OCI-LY7 (cell line): Measurements from ENCODE around the gene ZSCAN30. TPM values are rescaled to one million over a fixed set of nuclear protein-coding genes. Genes with fewer than 3 reads are reported as not detected.

Experiments used
- BruUV-seq: library from RNA; stranded (reverse); fragments of 400-500 nt; replicated peaks from 2 replicates; lab custom pipeline; 2021; lab: Mats Ljungman, UMichigan
- CTCF ChIA-PET: fragments of 300-600 bp; sonication (Branson Sonifier 250); formaldehyde crosslinking; loops from one replicate; lab custom pipeline; 2022; ENCODE audit warnings: antibody characterized with exemption; ENCODE audit not compliant: unreplicated experiment; lab: Charles Lee
- POLR2A ChIA-PET: fragments of 300-600 bp; sonication (Branson Sonifier 250); formaldehyde crosslinking; loops from one replicate; lab custom pipeline; 2022; ENCODE audit warnings: antibody characterized with exemption; lab: Charles Lee
- DNase-seq: peaks from one replicate; pipeline ENCODE4 v3.0.0-alpha.2; 2015; ENCODE audit warnings: low spot score
- H2AFZ ChIP-seq: fragments of 200-600 bp; sonication (generic), shearing (Covaris generic); 2 replicates; pipeline ENCODE4 v1.6.1; 2014; ENCODE audit warnings: mild to moderate bottlenecking, antibody characterized with exemption, low read length, moderate library complexity
- H3K27ac ChIP-seq: fragments of 200-600 bp; sonication (generic); 2 replicates; pipeline ENCODE4 v1.5.1; 2014; ENCODE audit warnings: mixed run types, low read depth, mild to moderate bottlenecking, moderate library complexity, low read length, inconsistent platforms; ENCODE audit not compliant: poor library complexity, severe bottlenecking
- H3K36me3 ChIP-seq: fragments of 200-600 bp; sonication (generic); 2 replicates; pipeline ENCODE4 v1.6.1; 2014; ENCODE audit warnings: mild to moderate bottlenecking, antibody characterized with exemption, low read length, moderate library complexity, mixed read lengths; ENCODE audit not compliant: insufficient read depth
- H3K4me1 ChIP-seq: fragments of 200-600 bp; sonication (generic); 2 replicates; pipeline ENCODE4 v1.5.1; 2014; ENCODE audit warnings: mild to moderate bottlenecking, low read length; ENCODE audit not compliant: insufficient read depth, poor library complexity, severe bottlenecking
- H3K4me2 ChIP-seq: fragments of 200-600 bp; sonication (generic); 2 replicates; pipeline ENCODE4 v1.6.1; 2014; ENCODE audit warnings: mild to moderate bottlenecking, low read length
- H3K4me3 ChIP-seq: fragments of 200-600 bp; sonication (generic); 2 replicates; pipeline ENCODE4 v1.5.1; 2014; ENCODE audit warnings: mild to moderate bottlenecking, low read depth, low read length; ENCODE audit not compliant: poor library complexity, severe bottlenecking
- H3K79me2 ChIP-seq: fragments of 200-600 bp; sonication (generic); 2 replicates; pipeline ENCODE4 v1.6.1; 2016; ENCODE audit warnings: low read depth, mild to moderate bottlenecking, low read length, moderate library complexity, mixed read lengths; ENCODE audit not compliant: insufficient read depth
- H3K9me2 ChIP-seq: fragments of 200-600 bp; sonication (generic); 2 replicates; pipeline ENCODE4 v1.6.1; 2016; ENCODE audit warnings: mild to moderate bottlenecking, low read length, mixed read lengths; ENCODE audit not compliant: insufficient read depth
- H3K9me3 ChIP-seq: fragments of 200-600 bp; sonication (generic); 2 replicates; pipeline ENCODE4 v1.6.1; 2014; ENCODE audit warnings: mild to moderate bottlenecking, mixed run types, low read length, mixed read lengths
- H4K20me1 ChIP-seq: fragments of 200-600 bp; sonication (generic); 2 replicates; pipeline ENCODE4 v1.6.1; 2014; ENCODE audit warnings: mild to moderate bottlenecking, antibody characterized with exemption, low read length, moderate library complexity, mixed read lengths; ENCODE audit not compliant: insufficient read depth
- CTCF ChIP-seq: fragments of 200-600 bp; sonication (generic); conservative IDR thresholded peaks from 2 replicates; pipeline ENCODE4 v1.5.1; 2014; ENCODE audit warnings: mild to moderate bottlenecking, antibody characterized with exemption, low read length, moderate library complexity, mixed read lengths
- EZH2phosphoT487 ChIP-seq: fragments of 200-600 bp; sonication (generic); IDR thresholded peaks from 2 replicates; pipeline ENCODE4 v1.6.1; 2018; ENCODE audit warnings: low read depth, borderline replicate concordance, mild to moderate bottlenecking, mixed run types, antibody characterized with exemption, low read length, moderate library complexity, mixed read lengths
- intact Hi-C: fragments of 100-400 bp; cut with micrococcal nuclease; formaldehyde crosslinking; loops from one replicate; pipeline ENCODE4 v1.10.0; 2022; ENCODE audit not compliant: unreplicated experiment
- total RNA-seq, 2 experiments: library from RNA; depleted of rRNA in 1 of 2; stranded (reverse); fragments of >200 nt in 1 of 2; shearing (Covaris generic) in 1 of 2; gene quantifications; 2 replicates each; pipeline ENCODE4 v1.2.3, GENCODE V29; 2014 to 2022

The ZSCAN30 gene
- total RNA-seq, 2 experiments from 2014 or later = 4.3 to 7.6 TPM

GRCh38 chr18:35256947-35257346 lies 33.1 kb downstream of the ZSCAN30 start:
- intact Hi-C loops = no loop called here
- no peak for TF ChIP-seq CTCF
- TF ChIP-seq EZH2phosphoT487 = no peak
- Histone ChIP-seq H3K9me2 (no peaks in the 10 kb centered on the region), H3K9me3 (no peaks in the 10 kb centered on the region), H3K36me3 (no peaks in the 10 kb centered on the region; the same call in 1 of the 2 replicates), H3K27ac (no peak overlapping the region), H2AFZ (no peak overlapping the region), H3K4me1 (no peaks in the 10 kb centered on the region), H3K79me2 (no peaks in the 10 kb centered on the region), H3K4me2 (no peak overlapping the region), H4K20me1 (no peaks in the 10 kb centered on the region), H3K4me3 (no peak overlapping the region)
- no peak for DNase-seq
- CTCF ChIA-PET = no interaction called here
- POLR2A ChIA-PET = no interaction called here
- BruUV-seq = no TSS peak

GRCh38 chr18:35253655-35254287 lies 36.3 kb downstream of the ZSCAN30 start:
- POLR2A ChIA-PET = interaction anchor here (0.6 to 0.8 kb wide), 2 partner anchors 10 to 11 kb away, joined by 3 read pairs; no protein-coding TSS in a partner anchor
- CTCF ChIA-PET = no interaction called here
- BruUV-seq = no TSS peak

More at GRCh38 chr18:35253655-35254287, 36.3 kb downstream of the ZSCAN30 start:
- Histone ChIP-seq H4K20me1 (no peaks in the 10 kb centered on the region), H3K4me1 (no peaks in the 10 kb centered on the region), H3K4me2 (no peak overlapping the region), H3K4me3 (no peak overlapping the region), H3K27ac (no peak overlapping the region), H2AFZ (no peak overlapping the region), H3K9me2 (no peaks in the 10 kb centered on the region), H3K36me3 (peaks cover 15% of the 10 kb centered on the region), H3K9me3 (no peaks in the 10 kb centered on the region), H3K79me2 (no peaks in the 10 kb centered on the region)
- no peak for DNase-seq
- TF ChIP-seq EZH2phosphoT487 (no peak), CTCF (no peak)
- intact Hi-C loops = no loop called here
